Middle frontal gyrus (tissue), 1 donor: ENCODE results near the gene KRTAP21-1.
"Not testable (repeated sequence)": the region's sequence is repeated elsewhere in the genome, so short reads cannot be mapped to it uniquely, and the experiment has no call there.

ENCODE experiments used
- DNase-seq: peaks from one replicate; pipeline ENCODE4 v3.0.0-alpha.2; 2015; ENCODE audit warnings: low spot score; ENCODE audit errors: extremely low spot score

Gene KRTAP21-1

DNA sequence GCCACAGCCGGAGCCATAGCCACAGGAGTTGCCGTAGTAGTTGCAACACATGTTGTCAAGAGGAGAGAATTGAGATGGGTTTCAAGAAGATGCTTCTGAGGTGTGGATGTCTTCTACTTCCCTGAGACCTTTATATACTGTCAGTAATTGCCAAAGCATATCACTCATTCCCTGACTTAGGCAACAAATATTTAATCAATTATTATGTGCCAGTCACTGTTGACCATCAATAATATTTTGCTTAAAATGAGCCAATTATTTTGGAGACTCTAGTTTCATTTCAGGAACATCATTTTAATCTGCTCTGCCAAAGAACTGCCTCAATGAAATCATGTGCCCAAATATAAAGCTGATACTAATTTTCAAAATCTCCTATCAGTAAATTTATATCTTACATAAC, at the start of gene KRTAP21-1:
KRTAP21-1 (minus strand) TSS at position 101 of the 400 bp plus-strand sequence; CDS start at position 51, 50 bp downstream.
- not testable (repeated sequence) for DNase-seq

DNA sequence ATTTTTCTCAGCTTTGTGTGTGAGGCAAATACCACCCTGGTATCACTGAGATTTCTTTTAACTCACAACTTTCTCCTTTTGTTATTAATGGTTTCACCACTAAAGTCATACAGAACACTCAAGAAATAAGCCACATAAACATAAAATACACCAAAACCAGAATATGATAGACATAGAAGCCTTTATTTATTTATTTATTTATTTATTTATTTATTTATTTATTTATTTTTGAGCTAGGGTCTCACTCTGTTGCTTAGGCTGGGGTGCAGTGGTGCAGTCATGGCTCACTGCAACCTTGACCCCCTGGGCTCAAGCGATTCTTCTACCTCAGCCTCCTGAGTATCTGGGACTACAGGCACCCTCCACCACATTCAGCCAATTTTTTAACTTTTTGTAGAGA, 45.4 kb upstream of the KRTAP21-1 start:
- no peak for DNase-seq

DNA sequence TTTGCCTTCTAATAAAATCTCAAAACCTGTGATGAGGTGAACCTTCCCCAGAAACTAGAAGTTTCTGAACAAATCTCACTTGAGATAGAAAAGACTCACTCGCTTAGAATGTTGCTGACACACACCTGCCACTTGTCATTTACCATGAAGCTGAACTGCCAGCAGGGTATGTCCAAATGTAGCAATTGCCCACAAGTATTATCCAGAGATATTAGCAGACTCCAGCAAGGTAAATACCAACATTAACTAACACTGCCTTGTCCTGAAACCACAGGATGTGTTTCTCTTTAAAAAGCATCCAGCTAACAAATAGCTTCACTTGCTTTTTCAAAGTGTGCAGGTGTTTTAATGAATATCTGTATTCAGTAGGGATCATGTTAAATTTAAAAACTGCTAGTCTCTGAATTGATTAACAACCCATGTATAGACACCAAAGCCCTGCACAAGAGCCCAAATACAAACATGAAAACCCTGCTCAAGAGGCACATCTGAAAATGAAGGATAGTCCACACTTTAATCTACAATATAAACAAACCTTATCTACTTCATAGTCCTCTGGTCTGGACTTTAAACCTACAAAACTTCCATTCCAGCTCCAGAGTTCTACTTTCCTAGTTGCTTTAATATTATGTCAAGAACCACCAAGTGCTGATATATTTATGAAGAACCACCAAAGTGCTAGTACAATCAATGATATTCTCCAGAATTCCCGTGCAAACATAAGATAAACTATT, 38.5 kb upstream of the KRTAP21-1 start:
- no peak for DNase-seq

DNA sequence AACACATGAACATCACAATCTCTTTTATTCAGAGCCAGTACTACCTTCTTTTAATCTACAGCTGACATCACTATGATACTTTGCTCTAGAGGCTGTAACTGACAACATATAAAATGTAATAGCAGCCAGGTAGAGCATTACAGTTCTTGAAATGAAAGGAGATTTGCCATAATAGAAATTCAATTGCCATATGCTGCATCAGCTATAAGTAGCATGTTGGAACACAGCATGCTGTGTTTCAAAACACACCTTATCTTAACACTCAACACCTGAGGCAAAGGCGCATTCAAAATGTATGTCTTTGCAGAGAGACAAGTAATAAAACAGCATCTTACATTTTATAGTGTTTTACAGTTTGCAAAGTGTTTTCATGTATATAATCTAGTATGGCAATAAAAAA, 24.0 kb upstream of the KRTAP21-1 start:
- DNase-seq = no peak

DNA sequence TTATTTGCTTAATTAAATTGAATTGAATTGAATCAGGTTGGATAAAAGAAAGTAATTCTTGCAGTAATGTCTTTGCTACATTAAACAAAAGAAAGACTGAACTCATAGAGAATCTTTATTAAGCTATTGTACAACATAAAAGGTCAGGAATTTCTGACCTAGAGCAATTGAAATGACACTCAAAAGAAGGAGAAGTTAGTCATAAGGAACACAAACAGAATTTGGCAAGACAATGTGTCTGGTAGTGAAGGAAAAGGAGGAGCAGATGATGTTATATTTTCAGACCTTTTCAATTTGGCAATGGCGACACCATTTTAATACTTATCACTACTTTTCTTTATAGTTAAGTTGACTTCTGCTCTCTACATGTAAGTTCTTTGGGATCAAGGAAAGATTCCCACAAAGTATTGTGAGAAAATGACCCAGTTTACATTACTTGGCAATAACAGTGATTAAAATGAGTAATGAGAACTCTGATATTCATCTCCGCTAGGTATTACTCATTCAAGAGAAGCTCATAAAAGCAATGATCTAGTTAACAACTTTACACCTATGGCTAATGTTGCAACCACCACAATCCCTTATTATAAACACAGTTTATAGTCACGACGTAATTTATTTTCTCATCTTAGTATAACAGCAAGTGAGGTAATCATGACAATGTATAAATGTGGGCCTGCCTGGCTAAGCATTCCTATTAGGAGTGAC, 14.7 kb upstream of the KRTAP21-1 start:
- no peak for DNase-seq

DNA sequence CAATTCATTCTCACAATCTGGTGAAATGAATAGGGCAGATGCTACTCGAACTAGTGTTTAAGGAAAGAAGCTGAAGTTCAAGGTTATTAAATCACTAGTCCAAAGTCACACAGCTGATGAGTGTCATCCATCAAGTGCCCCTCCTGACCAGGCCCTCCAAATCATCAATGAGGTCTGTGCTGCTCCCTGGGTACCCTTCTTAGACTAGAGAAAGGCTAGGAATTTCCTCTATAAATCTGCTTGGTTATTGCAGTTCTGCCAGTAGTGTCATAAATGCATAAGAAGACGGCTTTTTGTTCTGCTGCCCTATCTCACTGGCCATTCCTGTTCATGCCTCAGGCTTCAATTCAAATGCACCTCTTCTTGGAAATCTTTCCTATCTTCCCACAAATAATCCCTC, 5.5 kb upstream of the KRTAP21-1 start:
- DNase-seq = no peak

DNA sequence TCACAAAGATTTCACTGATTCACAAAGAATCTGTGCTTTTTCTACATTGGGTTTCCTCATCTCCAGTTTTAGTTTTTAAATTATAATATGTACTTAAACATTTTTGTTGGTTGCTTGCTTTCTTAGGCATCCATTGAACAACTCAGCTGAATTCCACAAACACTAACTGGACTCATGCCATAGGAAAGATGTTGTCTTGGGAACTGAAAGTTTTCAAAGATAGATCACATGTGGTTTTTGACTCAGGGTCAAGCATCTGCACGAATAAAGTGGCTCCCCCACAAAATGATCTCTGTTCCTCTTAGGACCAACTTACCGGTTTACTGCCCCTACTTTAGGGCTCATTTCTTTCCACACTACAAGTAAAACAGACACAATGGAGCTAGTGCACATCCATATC, 3.1 kb upstream of the KRTAP21-1 start:
- no peak for DNase-seq

DNA sequence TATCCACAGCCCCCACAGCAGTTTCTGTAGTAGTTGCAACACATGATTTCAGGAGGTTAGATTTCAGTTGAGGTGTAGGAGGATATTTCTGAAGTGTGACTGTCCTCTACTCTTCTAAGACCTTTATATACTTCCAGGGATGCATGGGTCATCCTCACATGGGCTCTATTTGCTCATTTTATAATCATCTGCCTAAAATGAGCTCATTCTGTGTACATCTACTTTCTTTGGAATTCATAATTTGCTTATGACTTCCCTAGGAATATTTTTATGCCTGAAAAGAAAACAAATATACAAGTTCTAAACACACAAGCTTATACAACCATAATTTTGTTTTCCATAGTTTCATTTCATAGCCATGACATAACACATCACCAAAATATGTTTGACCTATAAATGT, 8.1 kb downstream of the KRTAP21-1 start, which contains the start of gene KRTAP21-2:
KRTAP21-2 (minus strand) TSS at position 101 of the 400 bp plus-strand sequence; CDS start at position 44, 57 bp downstream.
- no peak for DNase-seq

DNA sequence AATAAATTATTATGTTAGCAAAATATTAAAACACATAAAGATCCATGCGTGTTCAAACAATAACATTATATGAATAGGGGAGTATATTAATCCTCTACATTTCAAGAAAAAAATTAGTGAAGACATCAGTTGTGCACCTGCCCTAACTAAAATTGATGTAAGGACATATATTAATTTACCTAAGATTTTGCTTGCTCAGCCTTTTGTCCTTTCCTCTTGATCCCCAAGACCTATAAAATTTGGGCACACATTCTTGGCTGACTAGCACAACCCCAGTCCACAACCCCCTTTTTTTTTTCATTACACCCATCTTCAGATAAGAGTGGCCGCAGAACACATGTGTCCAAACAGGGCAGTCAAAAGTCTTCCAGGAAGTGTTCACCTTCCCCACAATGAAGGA, 14.8 kb downstream of the KRTAP21-1 start:
- DNase-seq = no peak

DNA sequence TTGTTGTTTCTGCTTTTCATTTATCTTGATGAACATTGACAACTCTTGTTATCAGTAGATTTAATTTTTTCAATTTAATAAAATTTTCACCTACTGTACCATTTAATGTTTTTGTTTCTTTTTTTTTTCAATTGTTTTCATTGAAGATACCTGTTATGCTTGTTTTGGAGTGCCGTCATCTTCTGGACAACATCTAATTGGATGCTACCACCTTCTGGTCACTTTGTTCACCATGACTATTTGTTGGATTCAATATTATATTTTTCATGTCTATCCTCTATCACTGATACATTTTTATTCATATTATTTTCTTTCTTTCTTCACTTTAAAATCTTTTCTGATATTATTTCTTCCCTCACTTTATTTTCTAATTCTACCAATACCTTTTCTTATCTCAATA, 22.2 kb downstream of the KRTAP21-1 start:
- no peak for DNase-seq

DNA sequence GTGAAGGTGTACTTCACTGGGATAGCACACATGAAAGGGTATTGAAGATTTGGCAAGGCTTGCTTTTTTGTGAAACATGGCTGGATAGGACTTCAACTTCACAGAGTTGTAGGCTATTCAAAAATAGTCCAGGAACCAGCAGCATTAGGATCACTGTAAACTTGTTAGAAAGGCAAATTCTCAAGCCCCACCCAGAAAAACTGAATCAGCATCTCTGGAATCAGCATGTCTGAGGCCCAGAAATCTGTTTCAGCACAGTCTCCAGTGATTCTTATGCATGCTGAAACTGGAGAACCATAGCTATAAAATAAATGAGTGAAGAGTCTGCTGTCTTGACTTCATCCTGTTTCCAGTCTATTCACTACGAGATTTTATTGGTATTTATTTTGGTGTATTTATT, 28.5 kb downstream of the KRTAP21-1 start:
- DNase-seq = no peak

DNA sequence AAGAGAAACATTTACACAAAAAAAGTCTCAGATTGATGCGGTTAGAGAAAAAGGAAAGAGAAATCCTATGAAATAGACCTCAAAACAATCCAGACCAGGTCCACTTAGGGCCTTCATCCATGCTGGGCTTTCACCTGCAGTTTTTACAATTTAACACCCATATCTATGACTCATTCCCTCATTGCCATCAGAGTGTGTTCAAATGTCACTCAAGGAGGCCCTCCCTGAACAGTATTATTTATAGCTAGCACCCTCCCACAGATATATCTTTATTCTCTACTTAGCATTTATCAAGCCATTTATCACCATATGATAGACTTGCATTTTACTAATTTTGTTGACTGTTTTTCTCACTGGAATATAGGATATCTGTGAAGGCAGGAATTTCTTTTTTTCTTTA, 35.8 kb downstream of the KRTAP21-1 start:
- no peak for DNase-seq

DNA sequence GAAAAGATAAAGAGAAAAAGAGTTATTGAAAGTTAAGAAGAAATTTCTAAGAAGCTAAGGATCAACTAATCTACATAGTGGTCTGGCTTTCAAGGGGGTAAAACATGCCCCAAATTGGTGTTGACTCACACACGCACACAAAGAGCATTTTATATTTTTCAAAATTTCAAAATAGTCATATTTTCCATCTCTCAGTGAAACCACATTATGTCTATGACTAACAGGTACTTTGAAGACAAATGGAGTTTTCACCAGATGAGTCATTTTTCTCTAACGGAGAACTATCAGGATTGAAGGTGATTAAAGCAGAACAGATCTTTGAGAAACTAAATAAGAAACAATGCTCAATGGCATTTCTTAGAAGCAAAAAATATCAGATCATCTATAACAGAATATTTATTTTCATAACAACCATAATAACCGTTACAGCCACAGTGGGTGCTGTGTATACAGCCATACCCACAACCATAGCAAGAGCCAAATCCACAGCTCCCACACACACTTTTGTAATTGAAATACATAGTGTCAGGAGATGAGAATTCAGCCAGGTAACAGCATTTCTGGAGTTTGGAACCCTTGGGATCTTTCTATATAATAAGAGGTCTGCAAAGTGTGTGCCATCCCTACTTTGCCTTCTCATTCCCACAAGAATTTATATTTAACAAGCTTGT, 36.9 kb downstream of the KRTAP21-1 start, which contains the start of gene KRTAP21-3:
KRTAP21-3 (minus strand) TSS at position 539 of the 671 bp plus-strand sequence; CDS start at position 521, 18 bp downstream.
- no peak for DNase-seq

DNA sequence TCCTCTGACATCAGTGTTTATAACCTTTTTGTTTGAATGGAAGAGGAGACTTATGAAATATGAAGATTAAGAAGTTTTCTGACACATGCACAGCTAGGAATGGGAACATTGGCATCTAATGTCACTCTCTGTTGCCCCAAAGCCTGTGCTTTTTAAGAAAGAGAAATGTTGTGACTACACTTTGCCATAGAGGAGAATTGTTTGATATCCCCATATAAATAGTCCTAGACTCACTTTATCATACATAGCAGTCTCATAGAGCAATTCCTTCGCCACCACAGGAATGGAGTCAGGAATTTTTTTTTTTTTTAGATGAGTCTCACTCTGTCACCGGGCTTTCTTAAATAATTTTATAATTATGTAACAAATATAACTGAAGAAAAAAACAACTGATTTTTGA, 38.1 kb downstream of the KRTAP21-1 start:
- no peak for DNase-seq

DNA sequence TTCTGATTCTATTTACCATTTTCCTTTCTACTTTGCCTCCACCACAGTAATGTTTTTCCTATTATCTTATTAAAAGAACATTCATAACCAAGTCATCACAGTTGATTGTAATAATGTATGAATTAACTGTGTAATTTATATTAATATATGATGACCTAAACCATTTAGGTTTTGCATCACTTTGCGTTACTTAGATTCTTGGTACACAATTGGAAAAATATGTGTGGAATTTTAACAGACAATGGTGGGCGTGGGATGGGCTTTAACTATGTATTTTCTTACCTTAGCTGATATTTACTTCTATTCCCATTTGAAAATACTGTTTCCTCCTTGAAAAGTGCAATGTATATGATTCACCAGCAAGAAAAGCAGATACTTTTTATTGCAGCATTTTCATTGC, 40.3 kb downstream of the KRTAP21-1 start:
- no peak for DNase-seq

DNA sequence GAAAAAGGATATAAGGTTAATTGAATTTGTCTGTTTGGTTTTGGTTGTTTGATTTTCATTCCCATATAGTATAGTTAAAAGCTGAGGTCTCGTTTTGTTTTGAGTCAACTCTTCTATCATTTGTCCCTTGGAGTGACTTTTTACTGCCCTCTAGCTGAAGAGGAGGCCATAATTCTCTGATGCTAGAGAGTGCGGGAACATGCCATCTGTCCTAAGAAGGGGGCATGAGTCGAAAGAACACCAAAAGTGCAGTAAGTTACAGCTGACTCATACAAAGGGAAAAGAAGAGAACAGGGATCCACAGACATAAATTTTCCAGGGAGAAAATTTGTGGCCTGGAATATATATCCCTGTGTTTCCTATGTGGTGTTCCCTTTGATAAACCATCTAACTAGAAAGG, 40.8 kb downstream of the KRTAP21-1 start:
- no peak for DNase-seq

DNA sequence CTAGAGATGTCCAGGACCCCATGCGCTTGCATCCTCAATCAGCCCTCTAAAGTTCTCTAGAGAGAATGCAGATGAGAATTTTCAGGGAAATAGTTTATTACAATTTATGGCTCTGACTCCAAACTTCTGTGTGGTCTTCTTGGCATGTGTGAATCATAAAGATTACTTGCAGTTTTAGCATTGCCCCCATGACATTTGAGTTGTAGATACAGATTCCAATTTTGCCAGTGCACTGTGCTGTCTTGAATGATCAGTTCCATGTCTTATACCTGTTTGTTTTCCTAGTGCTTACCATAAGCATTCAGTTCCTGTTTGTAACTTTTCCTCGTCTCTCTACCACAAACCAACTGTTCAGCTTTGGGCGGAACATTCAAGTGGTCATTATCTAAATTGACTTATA, 41.5 kb downstream of the KRTAP21-1 start:
- no peak for DNase-seq

DNA sequence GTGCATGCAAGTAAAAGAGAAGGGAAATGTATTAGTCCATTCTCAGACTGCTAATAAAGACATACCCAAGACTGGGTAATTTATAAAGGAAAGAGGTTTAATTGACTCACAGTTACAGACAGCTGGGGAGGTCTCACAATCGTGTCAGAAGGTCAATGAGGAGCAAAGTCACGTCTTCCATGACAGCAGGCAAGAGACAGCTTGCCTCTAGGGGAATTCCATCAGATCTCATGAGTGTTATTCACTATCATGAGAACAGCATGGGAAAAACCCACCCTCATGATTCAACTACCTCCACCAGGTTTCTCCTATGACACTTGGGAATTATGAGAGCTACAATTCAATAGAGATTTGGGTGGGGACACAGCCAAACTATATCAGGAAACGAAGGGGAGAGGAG, 44.7 kb downstream of the KRTAP21-1 start:
- no peak for DNase-seq

DNA sequence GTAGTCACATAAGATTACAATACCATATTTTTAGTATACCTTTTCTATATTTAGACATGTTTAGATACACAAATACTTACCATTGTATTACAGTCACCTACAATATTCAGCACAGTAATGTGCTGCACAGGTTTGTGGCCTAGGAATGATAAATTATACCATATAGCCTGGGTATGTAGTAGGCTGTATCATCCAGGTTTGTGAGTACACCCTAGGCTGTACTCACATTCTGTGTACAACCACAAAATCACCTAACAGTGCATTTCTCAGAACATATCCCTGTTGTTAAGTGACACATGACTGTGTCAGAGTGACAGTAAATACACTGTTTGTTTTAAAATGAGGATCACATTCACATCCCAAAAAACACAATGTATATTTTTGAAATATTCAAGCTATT, 47.8 kb downstream of the KRTAP21-1 start:
- no peak for DNase-seq
